Measurements from ENCODE around the gene JAK3.

- TF ChIP-seq, protein P1, sequence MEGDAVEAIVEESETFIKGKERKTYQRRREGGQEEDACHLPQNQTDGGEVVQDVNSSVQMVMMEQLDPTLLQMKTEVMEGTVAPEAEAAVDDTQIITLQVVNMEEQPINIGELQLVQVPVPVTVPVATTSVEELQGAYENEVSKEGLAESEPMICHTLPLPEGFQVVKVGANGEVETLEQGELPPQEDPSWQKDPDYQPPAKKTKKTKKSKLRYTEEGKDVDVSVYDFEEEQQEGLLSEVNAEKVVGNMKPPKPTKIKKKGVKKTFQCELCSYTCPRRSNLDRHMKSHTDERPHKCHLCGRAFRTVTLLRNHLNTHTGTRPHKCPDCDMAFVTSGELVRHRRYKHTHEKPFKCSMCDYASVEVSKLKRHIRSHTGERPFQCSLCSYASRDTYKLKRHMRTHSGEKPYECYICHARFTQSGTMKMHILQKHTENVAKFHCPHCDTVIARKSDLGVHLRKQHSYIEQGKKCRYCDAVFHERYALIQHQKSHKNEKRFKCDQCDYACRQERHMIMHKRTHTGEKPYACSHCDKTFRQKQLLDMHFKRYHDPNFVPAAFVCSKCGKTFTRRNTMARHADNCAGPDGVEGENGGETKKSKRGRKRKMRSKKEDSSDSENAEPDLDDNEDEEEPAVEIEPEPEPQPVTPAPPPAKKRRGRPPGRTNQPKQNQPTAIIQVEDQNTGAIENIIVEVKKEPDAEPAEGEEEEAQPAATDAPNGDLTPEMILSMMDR (IDR thresholded peaks at IDR 0.05) = no peak
- no peak for TF ChIP-seq POLR2A (IDR thresholded peaks at IDR 0.05)
- TF ChIP-seq EP300 (IDR thresholded peaks at IDR 0.05) = no peak
Measured at GRCh38 chr19:17860993-17861360, 13.2 kb upstream of the JAK3 start.

Data from ovary (tissue), 3 donors.